ENCODE results near the gene CHN1.

The CHN1 gene

GRCh38 chr2:174963437-174964400 is 41.5 kb downstream of the CHN1 start:
- no peak for TF ChIP-seq CTCF (conservative IDR thresholded peaks at IDR 0.05; ENCODE audit: low read depth, low read length)
- H3K4me3 ChIP-seq (ENCODE audit: low read depth, low read length) = no peak overlapping the region
- no peak for DNase-seq (ENCODE audit: low read depth)

- no peak for TF ChIP-seq CTCF (conservative IDR thresholded peaks at IDR 0.05; ENCODE audit: low read depth, low read length)
- DNase-seq (ENCODE audit: low read depth) = no peak
- no peak overlapping the region for H3K4me3 ChIP-seq (ENCODE audit: low read depth, low read length)
Observed at GRCh38 chr2:174959787-174960186, 45.4 kb downstream of the CHN1 start.

DNA sequence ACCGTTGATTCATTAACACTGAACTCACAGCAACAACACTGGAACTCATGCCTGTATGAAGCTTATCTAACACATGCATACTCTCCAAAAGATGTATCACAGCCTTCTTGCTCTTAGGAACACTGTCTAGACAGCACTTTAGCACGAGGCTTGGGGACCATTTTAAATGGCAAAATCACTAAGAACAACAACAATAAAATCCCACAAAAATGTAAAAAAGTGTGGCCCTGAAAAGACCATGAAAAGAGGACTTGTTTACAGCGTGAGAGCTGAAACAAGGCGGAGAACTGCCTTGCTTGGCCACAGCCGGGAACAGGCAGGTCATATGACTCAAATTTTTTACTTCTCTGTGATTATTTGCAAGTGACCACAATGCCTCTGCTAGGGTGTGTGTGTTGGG is 48.1 kb downstream of the CHN1 start:
- TF ChIP-seq CTCF (conservative IDR thresholded peaks at IDR 0.05; ENCODE audit: low read depth, low read length) = no peak
- H3K4me3 ChIP-seq (ENCODE audit: low read depth, low read length) = no peak overlapping the region

DNA sequence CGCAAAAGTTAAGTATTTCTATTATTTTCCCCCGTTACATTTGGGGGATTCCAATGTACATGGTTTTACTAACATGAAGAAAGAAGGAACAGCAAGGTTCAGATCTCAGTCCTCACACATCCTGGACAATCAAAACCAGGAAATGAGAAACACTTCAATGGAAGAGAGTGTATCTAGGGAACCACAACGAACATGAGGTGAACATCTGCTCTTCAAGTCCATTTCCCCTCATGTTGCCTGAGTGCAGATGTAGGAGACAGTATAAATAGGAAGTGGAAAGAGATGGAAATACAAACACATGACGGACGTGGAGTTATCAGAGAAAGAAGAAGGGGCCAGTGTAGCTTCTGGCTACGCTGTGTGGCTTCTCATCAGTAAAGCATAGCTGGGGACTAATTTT is 52.6 kb downstream of the CHN1 start:
- no peak for TF ChIP-seq CTCF (conservative IDR thresholded peaks at IDR 0.05; ENCODE audit: low read depth, low read length)
- peak; percentile 59 for DNase-seq (ENCODE audit: low read depth)
- no peak overlapping the region for H3K4me3 ChIP-seq (ENCODE audit: low read depth, low read length)

More for the DNA sequence above, 48.1 kb downstream of the CHN1 start:
- DNase-seq (ENCODE audit: low read depth) = peak; percentile 55

DNA sequence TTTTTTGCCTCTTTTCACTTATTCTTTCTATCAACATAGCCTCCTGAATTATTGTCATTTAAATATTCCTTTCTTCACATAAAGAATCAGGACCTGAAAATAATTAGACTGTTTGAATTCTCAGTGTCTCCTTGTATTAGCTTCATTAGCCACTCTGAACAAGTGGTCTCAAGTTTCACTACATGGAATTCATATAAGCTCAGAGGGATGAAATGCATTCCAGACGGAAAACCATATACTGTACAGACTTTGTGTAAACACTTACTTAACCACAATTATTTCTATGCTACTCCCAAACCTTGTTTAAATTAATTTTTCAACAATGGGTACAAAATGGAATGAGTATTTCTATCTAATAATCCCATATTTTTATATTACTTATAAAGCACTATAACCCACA is 53.4 kb downstream of the CHN1 start:
- DNase-seq (ENCODE audit: low read depth) = peak; percentile 88
- no peak overlapping the region for H3K4me3 ChIP-seq (ENCODE audit: low read depth, low read length)
- no peak for TF ChIP-seq CTCF (conservative IDR thresholded peaks at IDR 0.05; ENCODE audit: low read depth, low read length)

- no peak for TF ChIP-seq CTCF (conservative IDR thresholded peaks at IDR 0.05; ENCODE audit: low read depth, low read length)
- H3K4me3 ChIP-seq (ENCODE audit: low read depth, low read length) = no peak overlapping the region
- DNase-seq (ENCODE audit: low read depth) = no peak
Observed at GRCh38 chr2:174949988-174950687, 55.0 kb downstream of the CHN1 start.
